Vagina (tissue), 2 donors: ENCODE measurements around the gene RUSC1.

Experiments
- CTCF ChIP-seq, 3 experiments: fragments of 450-650 bp in 2 of 3; fragments of 200-600 bp in 1 of 3; sonication (generic) in 1 of 3; IDR thresholded peaks; one replicate each; pipeline ENCODE4 v1.5.1; 2017 to 2019; ENCODE audit warnings: antibody characterized with exemption in 3 of 3, mild to moderate bottlenecking in 2 of 3, moderate library complexity in 2 of 3
- POLR2A ChIP-seq, 2 donors: fragments of 450-650 bp; IDR thresholded peaks; one replicate each; pipeline ENCODE4 v1.6.1; 2017; ENCODE audit warnings: antibody characterized with exemption in 2 of 2, mild to moderate bottlenecking in 2 of 2, moderate library complexity in 2 of 2
- POLR2AphosphoS5 ChIP-seq, 2 donors: sonication (generic); formaldehyde crosslinking; IDR thresholded peaks; one replicate each; pipeline ENCODE4 v1.9.0; 2017; ENCODE audit warnings: antibody characterized with exemption in 2 of 2, mild to moderate bottlenecking in 2 of 2, low read depth in 1 of 2; ENCODE audit not compliant: insufficient read depth in 1 of 2

- no peak for TF ChIP-seq CTCF (IDR thresholded peaks at IDR 0.05)
- TF ChIP-seq POLR2AphosphoS5 (IDR thresholded peaks at IDR 0.05; ENCODE audit: insufficient read depth in 1 of 2, low read depth in 1 of 2) = no peak
- TF ChIP-seq POLR2A (IDR thresholded peaks at IDR 0.05) = no peak
Observed at GRCh38 chr1:155295183-155295941, 25.3 kb upstream of the RUSC1 start.
